Hindlimb muscle (tissue), 1 donor: Measurements from ENCODE around the gene ATP6AP1. TPM values are rescaled to one million over a fixed set of nuclear protein-coding genes. Genes with fewer than 3 reads are reported as not detected.

Experiments used
- DNase-seq: peaks from one replicate; pipeline ENCODE4 v3.0.0-alpha.2; 2013
- polyA plus RNA-seq: library from polyadenylated mRNA; unstranded; fragments of 120-200 nt; gene quantifications from one replicate; pipeline ENCODE4 v1.2.1, GENCODE V29; 2013; ENCODE audit not compliant: insufficient read length

The ATP6AP1 gene
- polyA plus RNA-seq, 1 donor: 65.6 TPM

DNA sequence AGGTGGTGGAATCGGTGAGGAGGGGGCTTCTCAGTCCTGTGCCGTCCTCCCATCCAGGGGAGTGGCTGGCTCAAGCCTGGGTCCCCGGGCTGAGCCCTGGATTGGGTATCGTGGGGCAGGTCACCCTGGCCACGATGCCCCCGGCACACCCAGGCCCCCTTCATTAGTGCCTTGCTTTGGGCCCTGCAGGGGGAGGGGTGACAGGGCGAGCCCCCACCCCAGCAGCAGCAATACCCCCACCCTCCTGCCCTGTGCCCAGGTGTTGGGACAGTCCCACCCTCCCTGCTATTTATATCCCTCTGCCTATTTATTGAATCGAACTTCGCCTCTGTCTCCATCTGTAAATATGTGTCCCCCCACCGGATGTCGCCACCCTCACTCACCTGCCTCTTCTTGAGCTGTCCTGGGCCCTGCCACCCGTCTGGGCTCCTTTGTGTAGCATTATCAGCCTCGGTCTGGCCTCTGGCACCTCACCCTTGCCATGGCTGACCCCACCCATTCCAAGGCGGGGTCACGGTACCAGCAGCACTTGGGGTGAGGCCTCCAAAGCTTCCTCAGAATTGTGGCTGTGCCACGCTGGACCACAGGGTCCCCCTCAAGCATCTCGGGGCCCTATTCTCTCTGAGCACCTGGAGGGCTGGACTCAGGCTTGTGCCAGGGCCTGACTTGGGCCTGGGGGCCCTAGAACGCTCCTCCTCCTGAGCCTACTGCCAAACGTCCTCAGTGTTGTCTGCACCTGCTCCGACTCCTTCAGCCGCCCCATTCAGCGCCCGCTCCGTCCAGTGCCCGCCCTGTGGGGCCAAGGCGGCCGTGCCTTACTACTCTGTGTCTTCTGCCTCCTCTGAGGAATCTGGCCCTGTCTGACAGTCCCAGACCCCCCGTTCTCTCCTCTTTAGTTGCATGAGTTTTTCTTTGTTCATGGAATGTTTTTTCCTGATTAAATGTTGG is 44.5 kb downstream of the ATP6AP1 start:
- no peak for DNase-seq

DNA sequence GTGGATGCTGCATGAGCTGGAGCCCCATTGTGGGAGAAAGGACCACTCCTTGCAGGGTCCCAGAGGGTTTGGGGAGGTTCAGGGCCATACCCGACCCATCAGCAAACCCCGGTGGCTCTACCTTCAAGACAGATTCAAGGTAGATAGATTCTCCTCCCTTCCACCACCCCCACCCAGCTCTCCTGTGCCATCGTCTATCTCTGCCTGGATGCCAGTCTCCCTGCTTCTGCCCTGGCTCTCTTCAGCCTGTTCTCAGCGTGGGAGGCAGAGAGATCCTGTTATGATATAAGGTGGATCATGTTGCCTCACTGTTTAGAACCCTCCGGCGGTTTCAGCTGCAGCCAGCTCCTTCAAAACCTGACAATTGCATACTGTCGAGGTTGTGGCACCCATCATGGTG is 45.2 kb downstream of the ATP6AP1 start:
- no peak for DNase-seq

DNA sequence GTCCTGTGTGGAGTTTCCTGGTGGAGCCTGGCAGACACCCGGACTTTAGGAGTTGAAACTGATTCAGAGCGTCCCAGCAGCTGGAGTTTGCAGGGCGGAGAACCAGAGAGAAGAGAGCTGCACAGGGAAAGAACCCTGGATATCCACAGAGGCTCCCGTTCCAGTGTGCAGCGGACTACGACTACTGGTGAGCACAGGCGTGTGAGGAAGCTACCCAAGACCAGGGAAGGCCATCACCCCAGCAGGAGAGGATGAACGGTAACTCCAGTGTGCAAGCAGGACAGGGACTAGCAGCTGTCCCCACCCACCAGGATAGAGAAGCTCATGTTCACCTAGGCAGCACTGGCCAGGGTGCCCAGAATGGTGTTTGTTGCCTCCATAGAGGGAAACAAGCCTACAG is 48.3 kb downstream of the ATP6AP1 start:
- no peak for DNase-seq

DNA sequence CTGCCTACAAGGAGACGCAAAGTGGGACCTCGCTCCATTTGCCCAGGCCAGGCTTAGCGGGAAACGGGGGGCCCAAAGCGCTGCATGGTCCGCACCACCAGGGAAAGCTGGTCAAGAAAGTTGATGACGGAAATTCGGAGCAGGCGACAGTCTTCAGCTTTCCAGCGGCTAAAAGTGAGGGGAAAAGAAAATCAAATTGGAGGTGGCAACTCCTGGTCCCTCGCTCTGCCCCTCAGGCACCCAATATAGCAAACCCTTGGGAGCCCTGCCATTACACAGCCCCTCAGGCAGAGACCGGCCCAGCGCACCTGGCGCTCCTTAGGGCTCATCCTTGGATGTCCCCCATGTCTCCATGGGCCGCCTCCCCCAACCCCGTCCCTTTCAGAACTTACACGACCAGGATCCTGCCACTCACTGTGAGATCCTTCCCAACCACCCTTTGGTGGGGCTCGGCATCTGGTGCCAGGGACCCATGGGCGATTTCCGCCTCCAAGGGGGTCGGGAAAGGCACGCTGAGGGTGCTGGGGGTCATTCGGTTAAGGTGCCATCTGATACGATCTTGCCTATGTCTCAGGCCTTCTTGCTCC is 49.5 kb downstream of the ATP6AP1 start:
- no peak for DNase-seq

DNA sequence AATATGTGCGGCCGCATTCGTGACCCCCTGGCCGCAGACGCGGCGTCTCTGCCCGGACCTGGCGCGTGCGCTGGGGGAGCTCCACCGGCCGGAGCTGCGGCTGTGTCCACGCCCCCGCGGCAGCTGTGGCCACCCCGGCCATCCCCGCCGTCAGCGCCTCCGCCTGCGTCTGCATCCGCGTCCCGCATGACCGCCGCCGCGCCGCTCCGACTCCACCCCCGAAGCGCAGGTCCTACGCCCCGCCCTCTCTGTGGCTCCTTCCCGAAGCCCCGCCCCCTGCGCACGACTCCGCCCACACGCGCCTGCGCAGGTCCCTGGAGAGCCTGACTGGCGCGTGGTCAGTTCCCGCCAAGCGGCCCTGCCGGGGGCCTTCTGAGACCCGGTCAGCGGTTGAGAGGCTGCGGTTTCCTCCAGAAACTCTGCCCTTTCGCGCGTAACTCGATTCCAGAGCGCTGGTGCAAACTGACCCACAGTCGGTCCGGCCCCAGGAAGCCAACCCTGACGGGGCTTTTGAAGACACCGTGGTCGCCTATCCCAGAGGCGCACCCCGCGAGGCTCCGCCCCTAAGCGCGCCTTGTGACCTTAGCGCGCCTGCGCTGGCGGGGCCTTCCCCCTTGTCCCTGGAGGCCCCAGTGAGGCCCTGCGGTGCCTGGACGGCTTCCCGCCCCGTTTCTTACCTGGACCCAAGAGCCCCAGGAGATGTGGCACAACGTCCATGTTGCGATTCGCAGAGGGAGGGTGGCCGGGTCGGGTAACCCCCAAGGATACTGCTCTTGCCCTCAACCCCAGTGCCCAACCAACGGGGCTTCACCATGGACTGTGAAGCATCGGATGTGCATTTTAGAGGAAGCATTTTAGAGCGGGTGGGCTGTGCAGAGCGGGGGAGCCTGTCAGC is 50.5 kb downstream of the ATP6AP1 start, which contains the start of gene LAGE3:
Gene LAGE3 (minus strand): TSS at position 554 of the 895 bp plus-strand sequence. CDS start 366 bp downstream, at position 188.
- DNase-seq: peak; percentile 89

DNA sequence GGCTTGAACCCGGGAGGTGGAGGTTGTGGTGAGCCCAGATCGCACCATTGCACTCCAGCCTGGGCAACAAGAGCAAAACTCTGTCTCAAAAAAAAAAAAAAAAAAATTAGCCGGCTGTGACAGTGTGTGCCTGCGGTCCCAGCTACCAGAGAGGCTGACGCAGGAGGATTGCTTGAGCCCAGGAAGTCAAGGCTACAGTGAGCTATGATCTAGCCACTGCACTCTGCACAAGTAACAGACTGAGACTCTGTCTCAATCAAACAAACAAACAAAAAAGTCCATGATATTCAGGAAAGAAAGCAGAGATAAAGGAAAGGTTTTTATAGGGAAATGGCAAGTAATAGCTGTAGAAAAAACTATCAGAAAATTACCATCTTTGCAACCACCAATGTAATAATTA is 52.7 kb downstream of the ATP6AP1 start:
- DNase-seq: no peak

DNA sequence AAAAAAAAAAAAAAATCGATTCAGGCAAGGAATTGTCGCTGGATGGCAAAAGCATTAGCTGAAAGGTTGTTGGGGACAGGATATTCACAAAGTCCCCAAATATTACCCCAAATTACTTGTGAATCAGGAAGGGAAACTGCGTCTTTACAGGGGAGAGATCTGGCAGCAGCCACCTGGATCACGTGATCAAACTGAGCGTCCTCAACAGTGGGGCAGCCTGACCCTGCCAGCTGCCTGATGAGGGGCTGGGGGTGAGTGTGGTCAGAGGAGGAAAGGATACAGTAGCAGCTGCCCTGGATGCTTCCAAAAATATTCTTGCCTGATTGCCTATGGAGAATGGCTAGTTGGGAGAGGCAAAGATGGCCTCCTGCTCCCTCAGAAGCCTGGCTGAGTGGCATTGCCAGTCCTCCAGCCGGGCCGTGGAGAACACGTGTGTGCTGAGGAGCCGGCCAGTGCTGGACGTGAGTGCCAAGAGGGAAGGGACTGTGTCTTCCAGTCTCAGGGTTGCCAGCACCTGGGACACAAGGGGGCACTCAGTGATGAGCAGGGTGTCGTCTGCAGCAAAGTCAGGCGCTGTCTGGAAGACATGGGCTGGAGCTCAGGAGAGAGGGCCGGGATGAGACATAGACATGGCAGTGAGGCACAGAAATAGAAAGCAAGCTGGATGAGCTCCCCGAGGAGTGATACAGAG is 53.6 kb downstream of the ATP6AP1 start:
- DNase-seq: no peak

DNA sequence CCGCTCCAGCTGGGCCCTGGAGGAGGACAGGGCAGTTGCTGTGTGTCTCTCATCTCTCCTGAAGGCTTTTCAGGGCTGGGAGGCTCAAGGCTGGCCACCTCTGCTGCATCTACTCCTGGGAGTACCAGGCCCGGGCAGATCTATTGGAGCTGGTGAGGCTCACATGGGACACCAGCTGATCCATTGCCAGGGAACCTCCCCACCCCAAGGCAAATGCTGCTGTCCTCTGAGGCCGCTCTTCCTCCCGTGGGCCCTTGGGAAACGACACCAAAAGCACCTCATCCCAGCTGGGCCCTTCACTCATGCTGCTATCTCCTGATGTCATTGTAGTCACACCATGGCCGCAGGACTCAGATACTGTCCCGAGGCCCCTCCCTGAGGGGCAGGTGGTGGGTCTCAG is 54.3 kb downstream of the ATP6AP1 start:
- no peak for DNase-seq

DNA sequence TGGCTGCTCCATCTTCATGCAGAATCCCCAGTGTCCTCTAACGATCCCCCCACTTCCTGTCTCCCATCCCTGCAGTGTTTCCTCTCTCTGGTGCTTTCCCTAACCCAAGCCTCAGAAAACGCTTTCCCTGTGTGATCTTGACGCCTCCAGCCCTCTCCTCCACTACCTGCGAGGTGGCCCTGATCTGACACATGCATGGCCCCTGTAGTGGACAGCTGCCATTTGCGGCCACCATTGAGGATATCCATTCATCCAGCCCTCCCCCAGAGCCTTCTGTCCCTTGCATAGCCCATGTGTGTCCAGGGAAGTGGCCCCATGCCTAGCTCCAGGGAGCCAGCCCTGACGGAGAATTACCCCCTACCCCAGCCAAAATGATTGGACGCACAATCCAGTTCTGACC is 54.8 kb downstream of the ATP6AP1 start:
- no peak for DNase-seq

DNA sequence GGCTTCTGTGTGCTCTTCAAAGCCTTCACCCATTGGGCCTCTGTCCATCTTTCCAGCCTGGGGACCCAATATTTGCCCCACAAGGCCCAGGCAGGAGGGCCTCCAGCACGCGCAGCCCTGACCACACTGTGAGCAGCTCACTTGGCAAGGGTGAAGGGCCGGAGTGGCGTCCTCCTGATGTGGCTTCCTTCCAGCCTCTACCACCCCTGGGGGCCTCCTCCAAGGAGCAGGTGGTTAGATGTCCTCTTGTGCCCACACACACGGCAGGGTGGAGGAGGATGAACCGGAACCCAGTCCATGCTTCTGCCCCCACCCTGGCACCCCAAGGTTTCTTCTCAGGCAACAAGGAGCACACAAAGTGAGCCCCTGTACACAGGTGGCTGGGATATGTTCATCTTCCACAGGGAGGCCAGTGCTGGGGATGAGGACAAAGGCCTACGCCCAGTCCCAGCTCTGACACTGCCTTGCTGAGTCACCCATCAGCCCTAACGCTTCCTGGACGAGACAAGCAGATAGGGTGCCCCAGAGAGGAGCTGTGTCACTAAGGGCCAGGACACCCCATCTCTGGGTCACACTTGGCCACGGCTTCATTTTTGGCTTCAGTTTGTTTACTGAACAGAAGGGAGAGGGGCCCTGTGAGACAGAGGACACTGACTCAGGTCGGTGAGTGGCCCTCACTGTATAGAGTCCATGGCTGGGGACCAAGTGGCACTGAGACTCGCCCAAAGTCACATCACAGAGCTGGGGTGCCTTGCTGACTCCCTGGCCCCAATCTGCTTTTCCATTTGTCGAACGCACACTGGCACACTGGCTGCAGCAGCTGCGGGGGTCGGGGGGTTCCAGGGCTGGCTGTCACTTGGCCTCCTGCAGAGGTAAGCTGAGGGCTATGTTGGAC is 56.0 kb downstream of the ATP6AP1 start:
- DNase-seq: no peak

DNA sequence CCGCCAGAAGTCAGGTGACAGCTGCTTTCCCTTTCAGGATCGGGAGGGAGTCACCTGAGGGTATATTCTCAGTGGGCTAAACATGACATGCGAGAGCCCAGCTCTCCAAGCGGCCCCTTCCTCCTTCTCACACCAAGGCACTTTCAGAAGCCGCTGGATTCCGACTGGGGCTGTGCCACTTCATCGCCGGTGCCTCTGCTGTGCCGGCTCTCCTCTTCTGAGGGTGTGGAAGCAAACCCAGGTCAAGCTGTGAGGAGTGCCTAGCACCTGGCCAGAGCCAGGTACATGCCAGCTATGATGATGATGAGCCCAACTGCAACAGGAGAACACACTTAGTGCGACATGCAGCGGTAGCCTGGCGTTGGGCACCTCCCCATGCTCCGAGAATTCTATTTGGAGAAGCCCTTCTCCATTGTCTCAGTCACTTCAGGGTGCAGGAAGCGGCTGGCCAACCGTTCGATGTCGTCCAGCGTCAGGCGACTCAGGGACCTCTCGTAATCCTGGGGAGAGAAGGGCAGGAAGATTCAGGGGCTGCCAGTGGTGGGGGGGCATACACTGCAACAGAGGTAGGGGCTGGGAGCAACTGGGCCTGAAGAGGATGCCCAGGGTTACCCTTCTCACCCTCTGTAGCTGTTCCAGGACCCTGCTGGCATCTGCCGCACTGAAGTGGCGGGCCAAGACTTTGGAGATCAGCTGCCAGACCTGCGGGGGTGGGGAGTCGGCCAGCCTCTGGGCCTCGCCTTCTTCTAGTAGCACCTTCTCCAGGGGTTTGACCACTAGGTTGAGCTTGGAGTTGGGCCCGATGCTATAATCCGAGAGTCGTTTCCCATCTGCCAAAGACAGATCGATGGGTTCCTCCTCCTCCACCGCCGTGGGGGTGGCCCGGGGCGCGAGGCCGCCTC is 56.9 kb downstream of the ATP6AP1 start:
- DNase-seq: no peak

DNA sequence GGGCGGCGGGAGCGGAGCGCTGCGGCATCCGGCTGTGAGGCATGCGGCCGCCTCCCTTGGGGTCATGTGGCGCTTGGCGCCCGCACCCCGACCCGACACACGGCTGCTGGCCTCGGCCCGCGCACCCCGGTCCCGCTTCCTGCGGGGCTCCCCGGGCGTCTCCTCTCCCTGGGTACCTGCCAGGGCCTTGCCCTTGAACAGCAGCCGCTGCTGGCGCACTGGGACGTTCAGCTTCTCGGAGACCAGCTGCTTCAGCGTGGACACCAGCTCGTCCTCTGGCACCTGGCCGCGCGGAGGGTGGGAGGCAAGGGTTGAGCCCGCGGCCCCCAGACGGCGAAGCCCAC is 57.5 kb downstream of the ATP6AP1 start:
- DNase-seq: no peak

Other genes with a start within 250 kb of the ATP6AP1 start
- not detected for gene OPN1MW, start 246.1 kb upstream of the ATP6AP1 start, polyA plus RNA-seq
- not detected for gene OPN1MW2, start 208.9 kb upstream of the ATP6AP1 start, polyA plus RNA-seq
- not detected for gene OPN1MW3, start 171.1 kb upstream of the ATP6AP1 start, polyA plus RNA-seq
- not detected for gene TEX28, start 133.6 kb upstream of the ATP6AP1 start, polyA plus RNA-seq
- gene TKTL1, start 132.9 kb upstream of the ATP6AP1 start, polyA plus RNA-seq: 0.67 TPM
- gene FLNA, start 54.0 kb upstream of the ATP6AP1 start, polyA plus RNA-seq: 304 TPM
- gene EMD, start 49.4 kb upstream of the ATP6AP1 start, polyA plus RNA-seq: 51.6 TPM
- gene RPL10, start 30.3 kb upstream of the ATP6AP1 start, polyA plus RNA-seq: 5,697 TPM
- 44.6 TPM for gene DNASE1L1, start 19.4 kb upstream of the ATP6AP1 start, polyA plus RNA-seq
- 29.9 TPM for gene TAFAZZIN, start 17.1 kb upstream of the ATP6AP1 start, polyA plus RNA-seq
- 91.8 TPM for gene GDI1, start 8.5 kb downstream of the ATP6AP1 start, polyA plus RNA-seq
- 63.5 TPM for gene FAM50A, start 15.5 kb downstream of the ATP6AP1 start, polyA plus RNA-seq
- 41.3 TPM for gene PLXNA3, start 29.6 kb downstream of the ATP6AP1 start, polyA plus RNA-seq
- gene LAGE3, start 50.6 kb downstream of the ATP6AP1 start, polyA plus RNA-seq: 13.6 TPM
- gene UBL4A, start 57.9 kb downstream of the ATP6AP1 start, polyA plus RNA-seq: 25.9 TPM
- gene SLC10A3, start 62.0 kb downstream of the ATP6AP1 start, polyA plus RNA-seq: 12.2 TPM
- 33.9 TPM for gene FAM3A, start 87.6 kb downstream of the ATP6AP1 start, polyA plus RNA-seq
- gene G6PD, start 118.2 kb downstream of the ATP6AP1 start, polyA plus RNA-seq: 12.3 TPM
- 14.4 TPM for gene IKBKG, start 118.9 kb downstream of the ATP6AP1 start, polyA plus RNA-seq
- not detected for gene CTAG1A, start 156.5 kb downstream of the ATP6AP1 start, polyA plus RNA-seq
- gene CTAG1B, start 190.6 kb downstream of the ATP6AP1 start, polyA plus RNA-seq: not detected
- not detected for gene CTAG2, start 224.9 kb downstream of the ATP6AP1 start, polyA plus RNA-seq